ENCODE results near the gene NTSR1.

Gene NTSR1

DNA sequence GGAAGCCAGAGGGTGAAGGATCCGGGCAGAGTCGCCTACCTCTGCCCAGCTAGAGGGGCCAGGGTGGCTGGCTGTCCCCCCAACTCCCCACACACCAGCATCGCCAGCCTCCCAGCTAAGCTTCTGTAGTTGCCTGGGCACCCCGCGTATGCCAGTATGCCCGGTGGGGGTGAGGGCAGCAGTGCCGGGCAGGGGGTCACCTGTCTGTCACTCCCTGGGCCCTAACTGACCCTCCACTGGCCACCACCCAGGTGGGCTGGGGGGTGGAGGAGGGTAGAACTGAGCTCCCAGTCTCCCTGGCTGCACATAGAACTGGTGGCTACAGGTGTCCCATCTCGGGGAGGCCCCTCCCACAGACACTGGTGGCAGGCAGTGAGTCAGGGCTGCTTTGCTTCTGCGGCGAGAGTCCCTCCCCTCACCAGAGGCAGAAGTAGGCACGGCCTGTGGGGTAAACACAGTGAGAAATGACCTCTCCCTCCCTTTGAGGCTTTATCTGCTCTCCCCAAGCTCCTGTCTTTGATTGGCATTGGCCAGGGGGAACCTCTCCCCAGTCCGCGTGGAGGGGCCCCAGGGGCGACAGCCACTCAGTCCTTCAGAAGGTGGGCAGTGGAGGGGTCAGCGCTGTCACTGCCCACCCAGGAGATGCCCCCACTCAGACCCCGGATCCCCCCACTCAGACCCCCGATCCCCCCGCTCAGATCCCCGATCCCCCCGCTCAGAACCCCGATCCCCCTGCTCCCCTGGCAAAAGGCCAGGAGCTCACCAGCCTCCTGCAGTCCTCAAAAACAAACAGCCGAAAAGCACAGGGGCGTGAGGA lies 2.5 kb downstream of the NTSR1 start:
- DNase-seq (ENCODE audit: low spot score), result no peak
- no peak overlapping the region for H3K4me3 ChIP-seq
- H3K27ac ChIP-seq, result no peak overlapping the region
- TF ChIP-seq, protein P1, sequence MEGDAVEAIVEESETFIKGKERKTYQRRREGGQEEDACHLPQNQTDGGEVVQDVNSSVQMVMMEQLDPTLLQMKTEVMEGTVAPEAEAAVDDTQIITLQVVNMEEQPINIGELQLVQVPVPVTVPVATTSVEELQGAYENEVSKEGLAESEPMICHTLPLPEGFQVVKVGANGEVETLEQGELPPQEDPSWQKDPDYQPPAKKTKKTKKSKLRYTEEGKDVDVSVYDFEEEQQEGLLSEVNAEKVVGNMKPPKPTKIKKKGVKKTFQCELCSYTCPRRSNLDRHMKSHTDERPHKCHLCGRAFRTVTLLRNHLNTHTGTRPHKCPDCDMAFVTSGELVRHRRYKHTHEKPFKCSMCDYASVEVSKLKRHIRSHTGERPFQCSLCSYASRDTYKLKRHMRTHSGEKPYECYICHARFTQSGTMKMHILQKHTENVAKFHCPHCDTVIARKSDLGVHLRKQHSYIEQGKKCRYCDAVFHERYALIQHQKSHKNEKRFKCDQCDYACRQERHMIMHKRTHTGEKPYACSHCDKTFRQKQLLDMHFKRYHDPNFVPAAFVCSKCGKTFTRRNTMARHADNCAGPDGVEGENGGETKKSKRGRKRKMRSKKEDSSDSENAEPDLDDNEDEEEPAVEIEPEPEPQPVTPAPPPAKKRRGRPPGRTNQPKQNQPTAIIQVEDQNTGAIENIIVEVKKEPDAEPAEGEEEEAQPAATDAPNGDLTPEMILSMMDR (IDR thresholded peaks at IDR 0.05), result no peak

DNA sequence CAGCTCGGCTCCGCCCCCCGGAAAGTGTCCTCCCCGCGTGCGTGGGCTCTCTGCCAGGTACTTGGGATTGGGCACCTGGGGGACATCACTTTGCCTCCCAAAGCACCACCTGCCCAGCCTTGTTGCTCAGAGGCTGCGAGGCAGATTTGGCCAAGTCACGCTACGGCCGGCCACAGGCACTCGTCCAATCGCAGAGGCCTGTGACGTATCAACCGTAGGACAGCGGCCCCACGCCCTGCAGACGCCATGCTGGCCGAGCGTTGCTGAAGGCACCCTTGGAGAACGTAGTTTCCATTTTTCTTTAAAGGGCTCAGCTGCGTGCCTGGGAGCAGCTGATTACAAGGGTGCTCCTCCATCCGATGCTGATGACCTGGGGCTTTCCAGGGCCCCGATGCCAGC lies 3.1 kb downstream of the NTSR1 start:
- Histone ChIP-seq H3K27ac (no peak overlapping the region), H3K4me3 (no peak overlapping the region)
- TF ChIP-seq, protein P1 (IDR thresholded peaks at IDR 0.05), result no peak
- DNase-seq (ENCODE audit: low spot score), result no peak

DNA sequence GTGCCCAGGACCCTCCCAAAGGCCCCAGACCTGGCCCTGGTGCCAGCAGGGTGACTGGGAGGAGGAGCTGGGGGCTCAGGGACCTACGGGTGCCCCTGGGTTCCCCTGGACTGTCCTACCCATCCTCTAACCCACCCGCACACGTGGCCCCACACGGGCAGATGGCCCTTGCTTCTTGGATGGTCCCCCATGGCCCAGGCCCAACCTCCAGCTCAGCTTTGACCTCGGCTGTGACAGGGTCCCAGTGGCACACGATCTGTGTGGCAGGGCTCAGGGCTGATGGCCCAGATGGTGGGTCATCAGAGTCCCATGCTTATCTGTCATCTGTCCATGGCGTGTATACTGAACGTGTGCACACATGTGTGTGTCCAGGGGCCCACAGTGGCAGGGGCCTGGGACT lies 4.0 kb downstream of the NTSR1 start:
- no peak overlapping the region for H3K27ac ChIP-seq
- DNase-seq (ENCODE audit: low spot score), result no peak
- H3K4me3 ChIP-seq, result no peak overlapping the region
- TF ChIP-seq, protein P1 (IDR thresholded peaks at IDR 0.05), result no peak

DNA sequence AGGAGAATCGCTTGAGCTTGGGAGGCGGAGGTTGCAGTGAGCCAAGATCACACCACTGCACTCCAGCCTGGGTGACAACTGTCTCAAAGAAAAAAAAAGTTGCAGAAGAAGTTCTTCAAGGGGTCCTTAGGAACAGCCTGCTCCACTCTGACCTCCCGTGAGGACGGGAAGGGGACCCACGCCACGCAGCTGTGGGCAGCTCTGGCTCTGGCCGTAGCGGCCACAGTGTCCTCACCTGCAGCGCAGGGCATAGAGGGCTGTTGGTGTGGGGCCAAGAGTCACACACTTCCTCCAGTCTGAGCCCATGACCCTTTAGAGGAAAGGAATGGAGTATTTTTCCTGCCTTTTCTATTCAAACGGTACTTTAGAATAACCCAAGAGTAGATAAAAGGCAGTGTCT lies 5.4 kb downstream of the NTSR1 start:
- TF ChIP-seq, protein P1 (IDR thresholded peaks at IDR 0.05), result no peak
- no peak for DNase-seq (ENCODE audit: low spot score)
- H3K4me3 ChIP-seq, result no peak overlapping the region
- H3K27ac ChIP-seq, result no peak overlapping the region

DNA sequence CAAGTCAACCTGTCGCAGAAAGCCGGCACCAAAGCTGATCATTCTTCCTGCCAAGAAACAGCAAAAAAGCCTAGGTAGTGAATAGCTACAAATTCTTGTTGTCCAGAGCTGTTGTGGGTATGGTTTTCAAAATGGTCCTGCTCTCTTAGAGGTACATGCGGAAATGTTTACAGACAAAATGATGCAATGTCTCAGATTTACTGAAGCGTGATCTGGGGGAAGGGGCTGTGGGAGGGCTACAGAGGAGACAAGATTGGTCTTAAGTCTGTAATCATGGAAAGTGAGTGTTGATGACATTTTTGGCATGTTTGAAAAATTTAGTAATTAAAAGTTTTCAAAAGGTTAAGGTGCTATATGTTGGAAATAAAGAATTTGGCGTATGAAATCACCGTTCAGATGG lies 6.2 kb downstream of the NTSR1 start:
- TF ChIP-seq, protein P1 (IDR thresholded peaks at IDR 0.05), result no peak
- no peak overlapping the region for H3K4me3 ChIP-seq
- DNase-seq (ENCODE audit: low spot score), result no peak
- H3K27ac ChIP-seq, result no peak overlapping the region

DNA sequence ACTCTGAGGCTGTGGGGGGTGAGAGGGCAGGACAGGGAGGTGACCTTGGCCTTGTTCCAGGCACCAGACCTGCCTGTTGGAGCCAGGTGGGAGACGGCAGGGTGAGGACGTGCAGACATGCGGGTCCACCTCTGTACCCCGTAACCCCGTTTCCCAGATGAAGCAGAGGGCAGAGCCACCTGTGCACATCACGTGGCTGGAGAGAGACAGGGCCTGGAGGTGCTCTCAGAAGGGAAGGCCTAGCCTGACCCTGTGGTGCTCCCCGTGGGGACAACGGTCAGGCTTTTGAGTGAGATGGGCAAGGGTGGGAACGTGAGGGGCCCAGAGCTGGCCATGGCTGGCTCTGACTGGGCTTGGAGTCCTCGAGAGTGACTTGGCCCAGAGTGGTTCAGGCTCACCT lies 6.6 kb downstream of the NTSR1 start:
- DNase-seq (ENCODE audit: low spot score), result no peak
- no peak overlapping the region for H3K4me3 ChIP-seq
- TF ChIP-seq, protein P1 (IDR thresholded peaks at IDR 0.05), result no peak
- no peak overlapping the region for H3K27ac ChIP-seq

Measured in coronary artery (tissue), 2 donors.